Uterus (tissue), 2 donors: ENCODE results near the gene SPAG4.

Experiments used
- POLR2A ChIP-seq, 2 donors: fragments of 450-650 bp; IDR thresholded peaks; one replicate each; pipeline ENCODE4 v1.6.1; 2016; ENCODE audit warnings: antibody characterized with exemption in 2 of 2, mild to moderate bottlenecking in 1 of 2, moderate library complexity in 1 of 2
- TF ChIP-seq, protein P1 (sequence below), 4 experiments: fragments of 200-600 bp in 2 of 4; fragments of 450-650 bp in 2 of 4; sonication (generic) in 2 of 4; IDR thresholded peaks; one replicate each; pipeline ENCODE4 v1.5.1; 2016 to 2019; ENCODE audit warnings: antibody characterized with exemption in 4 of 4, mild to moderate bottlenecking in 2 of 4, moderate library complexity in 1 of 4

DNA sequence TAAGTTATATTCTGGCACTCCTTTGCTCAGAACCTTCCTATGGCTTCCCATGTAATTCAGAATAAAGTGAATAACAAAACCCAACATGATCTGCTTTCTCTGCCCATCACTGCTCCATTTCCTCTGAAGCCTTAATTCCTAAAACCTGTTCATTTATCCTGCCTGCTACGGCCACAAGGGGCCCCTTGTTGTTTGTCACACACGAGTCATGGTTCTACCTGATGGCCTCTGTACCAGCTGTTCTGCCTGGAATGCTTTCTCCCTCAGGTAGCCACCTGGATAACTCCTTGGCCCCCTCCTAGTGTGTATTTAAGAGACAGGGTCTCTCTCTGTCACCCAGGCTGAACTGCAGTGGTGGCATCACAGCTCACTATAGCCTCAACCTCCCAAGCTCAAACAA, 47.0 kb upstream of the SPAG4 start:
- TF ChIP-seq, protein P1, sequence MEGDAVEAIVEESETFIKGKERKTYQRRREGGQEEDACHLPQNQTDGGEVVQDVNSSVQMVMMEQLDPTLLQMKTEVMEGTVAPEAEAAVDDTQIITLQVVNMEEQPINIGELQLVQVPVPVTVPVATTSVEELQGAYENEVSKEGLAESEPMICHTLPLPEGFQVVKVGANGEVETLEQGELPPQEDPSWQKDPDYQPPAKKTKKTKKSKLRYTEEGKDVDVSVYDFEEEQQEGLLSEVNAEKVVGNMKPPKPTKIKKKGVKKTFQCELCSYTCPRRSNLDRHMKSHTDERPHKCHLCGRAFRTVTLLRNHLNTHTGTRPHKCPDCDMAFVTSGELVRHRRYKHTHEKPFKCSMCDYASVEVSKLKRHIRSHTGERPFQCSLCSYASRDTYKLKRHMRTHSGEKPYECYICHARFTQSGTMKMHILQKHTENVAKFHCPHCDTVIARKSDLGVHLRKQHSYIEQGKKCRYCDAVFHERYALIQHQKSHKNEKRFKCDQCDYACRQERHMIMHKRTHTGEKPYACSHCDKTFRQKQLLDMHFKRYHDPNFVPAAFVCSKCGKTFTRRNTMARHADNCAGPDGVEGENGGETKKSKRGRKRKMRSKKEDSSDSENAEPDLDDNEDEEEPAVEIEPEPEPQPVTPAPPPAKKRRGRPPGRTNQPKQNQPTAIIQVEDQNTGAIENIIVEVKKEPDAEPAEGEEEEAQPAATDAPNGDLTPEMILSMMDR (IDR thresholded peaks at IDR 0.05) = no peak
- TF ChIP-seq POLR2A (IDR thresholded peaks at IDR 0.05) = no peak
